Left lung (tissue), 10 donors: Measurements from ENCODE around the gene VWF. TPM values are rescaled to one million over a fixed set of nuclear protein-coding genes. Genes with fewer than 3 reads are reported as not detected.

Source experiments
- ATAC-seq: fragments of 200-7000 bp; cut with Tn5 transposase; one replicate; pipeline ENCODE4 v1.9.1; 2020; ENCODE audit warnings: moderate library complexity
- DNase-seq, 4 donors: peaks; one replicate each; pipeline ENCODE4 v3.0.0-alpha.2; 2013 to 2020
- H3K27ac ChIP-seq, 2 donors: fragments of 200-600 bp; sonication (generic) in 1 of 2; one replicate each; pipeline versions ENCODE4 v1.5.0 to v1.8.0; 2020 to 2021
- H3K27me3 ChIP-seq, 2 donors: fragments of 200-600 bp; sonication (generic) in 1 of 2; one replicate each; pipeline versions ENCODE4 v1.5.0 to v1.8.0; 2020 to 2021
- H3K36me3 ChIP-seq, 2 donors: fragments of 200-600 bp; sonication (generic) in 1 of 2; one replicate each; pipeline versions ENCODE4 v1.5.0 to v1.8.0; 2020 to 2021
- H3K4me1 ChIP-seq, 2 donors: fragments of 200-600 bp; one replicate each; pipeline ENCODE4 v1.8.0; 2021
- H3K4me3 ChIP-seq, 2 donors: fragments of 200-600 bp; sonication (generic) in 1 of 2; one replicate each; pipeline versions ENCODE4 v1.5.0 to v1.8.0; 2020 to 2021; ENCODE audit warnings: mild to moderate bottlenecking in 1 of 2
- H3K9me3 ChIP-seq, 2 donors: fragments of 200-600 bp; sonication (generic) in 1 of 2; one replicate each; pipeline versions ENCODE4 v1.5.0 to v1.8.0; 2020 to 2021
- intact Hi-C, 2 donors: fragments of 100-400 bp; cut with DNase I; formaldehyde crosslinking; loops; one replicate each; pipeline versions ENCODE4 v1.11.2 to v1.14.2; 2022
- polyA plus RNA-seq, 6 donors: library from polyadenylated mRNA; unstranded; fragments of 120-200 nt; gene quantifications; one replicate each; pipeline ENCODE4 v1.2.1, GENCODE V29; 2013; ENCODE audit not compliant: insufficient read length in 6 of 6
- total RNA-seq, 2 donors: library from RNA; stranded (reverse); fragmentation: NEBNext Ultra II Directional; extraction: Animal tissue kit (Norgen Biotek cat#: 25700); gene quantifications; one replicate each; pipeline ENCODE4 v1.2.1, GENCODE V29; 2021
- TF ChIP-seq, protein P1 (sequence below), 2 donors: fragments of 200-600 bp; sonication (generic) in 1 of 2; IDR thresholded peaks; one replicate each; pipeline versions ENCODE4 v1.5.0 to v1.8.0; 2021; ENCODE audit warnings: antibody characterized with exemption in 2 of 2
- donor health status: DM: no; HTN: yes; CAD: no.
- donor health status: DM: no; HTN: no; CAD: no.

VWF gene
- total and polyA plus RNA-seq, 8 donors: 123 to 401 (median 147) TPM

DNA sequence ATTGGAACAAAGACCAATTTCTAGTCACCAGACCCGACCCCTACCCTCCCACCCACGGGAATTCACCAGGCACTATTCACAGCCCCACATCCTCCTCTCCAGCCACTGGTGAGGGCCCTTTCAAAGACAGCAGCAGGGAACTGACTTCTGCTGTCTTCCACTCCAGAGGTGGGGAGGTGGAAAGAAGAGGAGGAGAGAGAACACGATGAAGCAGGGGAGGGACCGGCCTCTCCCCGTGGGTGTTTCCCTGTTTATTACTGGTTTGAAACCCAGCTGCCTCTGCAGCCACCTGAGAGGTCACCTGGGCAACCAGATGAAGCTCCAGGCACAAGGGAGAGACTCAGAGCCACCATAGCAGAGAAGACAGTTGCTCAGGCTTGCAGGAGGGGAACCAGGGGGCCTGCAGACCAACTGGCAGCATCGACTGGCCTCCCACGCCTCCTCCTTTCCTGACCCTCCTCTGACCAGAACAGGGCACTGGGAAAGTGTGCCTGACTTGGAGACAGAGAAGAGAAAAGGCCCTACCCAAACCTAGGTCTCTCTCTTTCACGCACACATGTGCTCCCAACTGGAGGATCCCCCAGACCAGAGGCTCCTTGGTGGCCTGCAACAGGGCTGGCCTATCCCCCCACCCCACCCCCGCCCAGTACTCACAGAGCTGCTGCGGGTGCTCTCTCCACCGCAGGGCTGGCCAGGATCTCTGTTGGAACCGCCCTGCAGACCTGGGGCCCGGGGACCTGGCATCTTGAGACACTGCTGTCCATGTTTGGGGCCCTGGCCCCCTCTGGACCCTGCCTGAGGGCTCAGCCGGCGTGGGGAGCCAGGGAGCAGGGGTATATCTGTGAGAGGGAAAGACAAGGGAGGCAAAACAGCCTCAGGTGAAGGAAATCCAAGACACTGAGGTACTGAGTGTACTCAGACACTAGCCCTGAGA lies 202.2 kb downstream of the VWF start:
- Histone ChIP-seq H3K9me3 (no peaks in the 10 kb centered on the region), H3K36me3 (no peaks in the 10 kb centered on the region), H3K4me1 (no peaks in the 10 kb centered on the region), H3K4me3 (no peak overlapping the region), H3K27me3 (peaks cover 0 to 13% of the 10 kb centered on the region in 2 donors), H3K27ac (no peak overlapping the region)
- TF ChIP-seq, protein P1, sequence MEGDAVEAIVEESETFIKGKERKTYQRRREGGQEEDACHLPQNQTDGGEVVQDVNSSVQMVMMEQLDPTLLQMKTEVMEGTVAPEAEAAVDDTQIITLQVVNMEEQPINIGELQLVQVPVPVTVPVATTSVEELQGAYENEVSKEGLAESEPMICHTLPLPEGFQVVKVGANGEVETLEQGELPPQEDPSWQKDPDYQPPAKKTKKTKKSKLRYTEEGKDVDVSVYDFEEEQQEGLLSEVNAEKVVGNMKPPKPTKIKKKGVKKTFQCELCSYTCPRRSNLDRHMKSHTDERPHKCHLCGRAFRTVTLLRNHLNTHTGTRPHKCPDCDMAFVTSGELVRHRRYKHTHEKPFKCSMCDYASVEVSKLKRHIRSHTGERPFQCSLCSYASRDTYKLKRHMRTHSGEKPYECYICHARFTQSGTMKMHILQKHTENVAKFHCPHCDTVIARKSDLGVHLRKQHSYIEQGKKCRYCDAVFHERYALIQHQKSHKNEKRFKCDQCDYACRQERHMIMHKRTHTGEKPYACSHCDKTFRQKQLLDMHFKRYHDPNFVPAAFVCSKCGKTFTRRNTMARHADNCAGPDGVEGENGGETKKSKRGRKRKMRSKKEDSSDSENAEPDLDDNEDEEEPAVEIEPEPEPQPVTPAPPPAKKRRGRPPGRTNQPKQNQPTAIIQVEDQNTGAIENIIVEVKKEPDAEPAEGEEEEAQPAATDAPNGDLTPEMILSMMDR (IDR thresholded peaks at IDR 0.05): no peak
- intact Hi-C loops: no loop called here
- ATAC-seq (no peak), DNase-seq (peak in 1 of 4 donors; percentile 62)

DNA sequence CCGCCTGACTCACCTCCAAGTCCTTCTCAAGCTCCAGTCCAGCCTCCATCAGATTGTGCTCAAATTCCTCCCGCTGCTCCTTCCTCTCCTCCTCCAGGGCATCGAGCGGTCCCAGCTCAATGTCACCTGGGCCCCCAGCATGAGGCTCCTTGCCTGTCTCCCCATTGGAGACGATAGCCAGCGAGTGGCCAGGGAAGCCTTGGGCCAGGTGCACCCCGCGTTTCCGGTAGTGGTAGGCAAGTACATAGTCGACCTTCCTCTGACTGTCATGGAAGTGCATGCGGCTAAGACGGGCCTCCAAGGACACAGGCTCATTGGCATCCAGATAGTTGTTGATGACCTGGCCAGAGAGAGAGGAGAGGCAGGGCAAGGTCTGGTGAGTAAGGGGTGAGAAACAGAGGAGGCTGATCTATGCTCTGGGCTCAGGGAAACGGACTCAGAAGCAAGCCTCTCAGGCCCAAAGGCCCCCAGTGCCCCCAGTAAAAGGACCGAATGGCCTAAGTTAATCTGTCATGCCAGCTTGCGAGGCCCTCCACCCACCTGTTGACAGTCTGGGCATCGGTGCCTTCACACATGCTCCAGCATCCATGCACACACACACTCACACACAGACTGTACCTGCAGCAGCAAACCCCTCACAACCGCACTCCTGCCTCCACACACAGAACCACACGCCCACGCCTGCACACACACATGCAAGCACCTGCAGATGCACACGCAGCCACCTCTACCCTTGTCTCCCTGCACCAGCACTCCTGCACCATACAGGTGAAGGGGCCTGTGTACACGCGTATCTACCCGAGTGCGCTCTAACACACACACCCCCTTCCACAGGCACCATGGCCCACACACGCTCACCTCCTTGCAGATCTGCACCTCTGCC lies 203.2 kb downstream of the VWF start:
- Histone ChIP-seq H3K27me3 (peaks cover 0 to 13% of the 10 kb centered on the region in 2 donors), H3K27ac (no peak overlapping the region), H3K9me3 (no peaks in the 10 kb centered on the region), H3K4me3 (no peak overlapping the region), H3K36me3 (no peaks in the 10 kb centered on the region), H3K4me1 (no peaks in the 10 kb centered on the region)
- TF ChIP-seq, protein P1 (IDR thresholded peaks at IDR 0.05): no peak
- intact Hi-C loops: no loop called here
- ATAC-seq: no peak
- no peak for DNase-seq

DNA sequence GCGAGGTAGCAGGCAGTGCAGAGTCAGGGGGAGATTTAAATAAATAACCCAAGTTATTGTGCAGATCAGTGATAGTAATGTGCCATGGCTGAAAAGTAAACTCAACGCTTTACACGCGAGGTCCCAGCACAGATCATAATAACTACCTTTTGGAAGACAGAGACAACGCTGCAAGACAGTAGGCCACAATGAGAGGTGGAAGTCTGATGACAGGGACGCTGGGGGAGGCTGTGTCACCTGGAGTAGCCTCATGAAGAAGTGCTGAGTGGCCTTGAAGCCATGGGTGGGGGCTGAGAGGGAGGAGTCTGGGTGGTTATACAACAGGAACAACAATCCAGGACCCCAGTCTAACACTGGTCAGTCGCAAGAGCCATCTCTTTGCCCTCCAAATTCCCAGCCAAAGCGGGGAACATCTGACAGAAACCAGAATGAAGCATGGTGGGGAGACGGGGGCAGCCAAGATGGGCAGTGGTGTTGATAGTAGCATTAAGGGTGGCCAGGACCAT lies 207.6 kb downstream of the VWF start:
- no peaks in the 10 kb centered on the region for H3K36me3 ChIP-seq
- intact Hi-C loops: no loop called here
- TF ChIP-seq, protein P1 (IDR thresholded peaks at IDR 0.05): no peak
- no peak overlapping the region for H3K4me3 ChIP-seq
- DNase-seq (no peak), ATAC-seq (no peak)
- H3K27ac ChIP-seq: no peak overlapping the region
- no peaks in the 10 kb centered on the region for H3K9me3 ChIP-seq
- no peaks in the 10 kb centered on the region for H3K4me1 ChIP-seq
- peaks cover 0 to 15% of the 10 kb centered on the region in 2 donors for H3K27me3 ChIP-seq

DNA sequence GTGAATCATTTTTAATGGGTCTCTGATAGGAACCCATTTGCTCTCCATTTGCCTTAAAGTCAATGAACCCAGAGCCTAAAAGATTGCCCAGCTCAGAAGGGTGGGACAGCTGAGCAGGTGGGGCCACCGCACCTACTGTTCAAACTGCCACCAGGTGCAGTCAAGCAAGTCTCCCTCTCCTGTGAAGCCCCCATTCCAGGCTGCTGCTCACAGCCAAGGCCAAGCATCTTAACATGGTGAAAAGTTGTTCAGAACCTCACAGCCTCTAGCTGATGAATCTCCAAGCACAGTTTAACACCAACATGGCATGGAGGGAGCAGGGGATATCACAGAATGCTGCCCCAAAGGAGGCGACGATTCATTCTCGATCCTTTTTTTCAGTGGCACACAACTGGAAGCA lies 209.0 kb downstream of the VWF start:
- no peak for ATAC-seq
- Histone ChIP-seq H3K36me3 (no peaks in the 10 kb centered on the region), H3K27ac (no peak overlapping the region), H3K4me3 (no peak overlapping the region), H3K27me3 (peaks cover 0 to 15% of the 10 kb centered on the region in 2 donors), H3K9me3 (no peaks in the 10 kb centered on the region), H3K4me1 (no peaks in the 10 kb centered on the region)
- DNase-seq: no peak
- TF ChIP-seq, protein P1 (IDR thresholded peaks at IDR 0.05): no peak
- intact Hi-C loops: no loop called here
